22Rv1 (cell line): ENCODE results near the gene COL4A5.

Source experiments
- CTCF ChIP-seq: fragments of 450-650 bp; IDR thresholded peaks from 2 replicates; pipeline ENCODE4 v1.5.1; 2017; ENCODE audit warnings: mild to moderate bottlenecking
- ZFX ChIP-seq: fragments of 450-650 bp; IDR thresholded peaks from 2 replicates; pipeline ENCODE4 v1.6.1; 2017; ENCODE audit warnings: antibody characterized with exemption, borderline replicate concordance

- TF ChIP-seq CTCF (no peak), ZFX (no peak)
Observed at GRCh38 chrX:108447303-108447702, 7.7 kb downstream of the COL4A5 start.
